Measurements from ENCODE around the gene PGPEP1.

GRCh38 chr19:18304208-18304457 is 36.3 kb upstream of the PGPEP1 start:
- no peak for TF ChIP-seq FOXM1 (IDR thresholded peaks at IDR 0.05; ENCODE audit: borderline replicate concordance)
- TF ChIP-seq SP1 (IDR thresholded peaks at IDR 0.05): no peak
- TF ChIP-seq ZNF384 (IDR thresholded peaks at IDR 0.05): no peak
- no peak for TF ChIP-seq FOXK2 (IDR thresholded peaks at IDR 0.05)
- TF ChIP-seq, protein P1, sequence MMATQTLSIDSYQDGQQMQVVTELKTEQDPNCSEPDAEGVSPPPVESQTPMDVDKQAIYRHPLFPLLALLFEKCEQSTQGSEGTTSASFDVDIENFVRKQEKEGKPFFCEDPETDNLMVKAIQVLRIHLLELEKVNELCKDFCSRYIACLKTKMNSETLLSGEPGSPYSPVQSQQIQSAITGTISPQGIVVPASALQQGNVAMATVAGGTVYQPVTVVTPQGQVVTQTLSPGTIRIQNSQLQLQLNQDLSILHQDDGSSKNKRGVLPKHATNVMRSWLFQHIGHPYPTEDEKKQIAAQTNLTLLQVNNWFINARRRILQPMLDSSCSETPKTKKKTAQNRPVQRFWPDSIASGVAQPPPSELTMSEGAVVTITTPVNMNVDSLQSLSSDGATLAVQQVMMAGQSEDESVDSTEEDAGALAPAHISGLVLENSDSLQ (IDR thresholded peaks at IDR 0.05): no peak
- TF ChIP-seq BHLHE40 (IDR thresholded peaks at IDR 0.05; ENCODE audit: borderline replicate concordance): no peak
- TF ChIP-seq SUZ12 (IDR thresholded peaks at IDR 0.05): no peak
- no peak for TF ChIP-seq HDGF (IDR thresholded peaks at IDR 0.05; ENCODE audit: borderline replicate concordance)
- TF ChIP-seq TARDBP (IDR thresholded peaks at IDR 0.05): no peak
- no peak for TF ChIP-seq ARNT (IDR thresholded peaks at IDR 0.05)
- no peak for TF ChIP-seq L3MBTL2 (conservative IDR thresholded peaks at IDR 0.05)

Data from HEK293T (cell line).